ENCODE measurements around the gene GPR179. TPM values are rescaled to one million over a fixed set of nuclear protein-coding genes. Genes with fewer than 3 reads are reported as not detected.

GPR179 gene
- total RNA-seq, 1 experiment from 2014 or later: 0.17 TPM

DNA sequence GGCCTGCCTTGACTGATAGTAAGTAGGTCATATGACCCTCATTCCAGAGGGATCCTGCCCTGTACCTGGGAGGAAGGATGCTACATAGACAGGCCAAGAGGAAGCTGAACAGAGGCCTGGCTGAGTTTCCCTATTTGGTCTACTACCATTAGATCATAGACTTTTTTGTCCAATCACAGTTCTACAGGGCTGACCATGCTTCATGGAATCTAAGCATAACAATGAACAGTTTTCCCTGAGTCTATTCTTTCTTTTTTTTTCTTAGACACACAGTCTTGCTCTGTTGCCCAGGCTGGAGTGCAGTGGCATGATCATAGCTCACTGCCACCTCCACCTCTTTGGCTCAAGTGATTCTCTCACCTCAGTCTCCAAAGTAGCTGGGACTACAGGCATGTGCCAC is 3.9 kb downstream of the GPR179 start (continued):
- TF ChIP-seq, protein P1, sequence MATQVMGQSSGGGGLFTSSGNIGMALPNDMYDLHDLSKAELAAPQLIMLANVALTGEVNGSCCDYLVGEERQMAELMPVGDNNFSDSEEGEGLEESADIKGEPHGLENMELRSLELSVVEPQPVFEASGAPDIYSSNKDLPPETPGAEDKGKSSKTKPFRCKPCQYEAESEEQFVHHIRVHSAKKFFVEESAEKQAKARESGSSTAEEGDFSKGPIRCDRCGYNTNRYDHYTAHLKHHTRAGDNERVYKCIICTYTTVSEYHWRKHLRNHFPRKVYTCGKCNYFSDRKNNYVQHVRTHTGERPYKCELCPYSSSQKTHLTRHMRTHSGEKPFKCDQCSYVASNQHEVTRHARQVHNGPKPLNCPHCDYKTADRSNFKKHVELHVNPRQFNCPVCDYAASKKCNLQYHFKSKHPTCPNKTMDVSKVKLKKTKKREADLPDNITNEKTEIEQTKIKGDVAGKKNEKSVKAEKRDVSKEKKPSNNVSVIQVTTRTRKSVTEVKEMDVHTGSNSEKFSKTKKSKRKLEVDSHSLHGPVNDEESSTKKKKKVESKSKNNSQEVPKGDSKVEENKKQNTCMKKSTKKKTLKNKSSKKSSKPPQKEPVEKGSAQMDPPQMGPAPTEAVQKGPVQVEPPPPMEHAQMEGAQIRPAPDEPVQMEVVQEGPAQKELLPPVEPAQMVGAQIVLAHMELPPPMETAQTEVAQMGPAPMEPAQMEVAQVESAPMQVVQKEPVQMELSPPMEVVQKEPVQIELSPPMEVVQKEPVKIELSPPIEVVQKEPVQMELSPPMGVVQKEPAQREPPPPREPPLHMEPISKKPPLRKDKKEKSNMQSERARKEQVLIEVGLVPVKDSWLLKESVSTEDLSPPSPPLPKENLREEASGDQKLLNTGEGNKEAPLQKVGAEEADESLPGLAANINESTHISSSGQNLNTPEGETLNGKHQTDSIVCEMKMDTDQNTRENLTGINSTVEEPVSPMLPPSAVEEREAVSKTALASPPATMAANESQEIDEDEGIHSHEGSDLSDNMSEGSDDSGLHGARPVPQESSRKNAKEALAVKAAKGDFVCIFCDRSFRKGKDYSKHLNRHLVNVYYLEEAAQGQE (IDR thresholded peaks at IDR 0.05; ENCODE audit: low read depth): no peak

DNA sequence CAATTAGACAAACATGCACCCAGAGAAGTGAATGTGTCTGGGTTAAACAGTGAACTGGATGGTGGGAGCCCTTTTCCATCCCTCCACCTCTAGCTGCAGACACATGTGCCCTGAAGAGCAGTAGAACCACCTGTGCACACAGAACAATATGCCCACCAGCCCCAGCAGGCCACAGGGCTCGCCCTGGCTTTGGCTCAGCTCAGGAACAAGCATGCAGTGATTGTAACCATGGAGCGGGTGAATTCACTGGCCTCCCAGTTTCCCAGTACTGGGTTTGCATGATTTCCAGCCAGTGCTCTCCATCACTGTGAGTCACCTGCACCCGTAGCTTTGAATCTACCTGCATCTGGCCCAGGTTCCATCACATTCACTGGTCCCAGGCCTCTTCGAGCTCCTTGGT is 5.2 kb downstream of the GPR179 start:
- no peak for DNase-seq (ENCODE audit: low read depth, low spot score)
- H3K9me3 ChIP-seq (ENCODE audit: control insufficient read depth in 1 of 2, insufficient read depth in 1 of 2, low read depth in 1 of 2, low read length in 2 of 2): no peaks in the 10 kb centered on the region
- POLR2A ChIA-PET: no interaction called here
- peaks cover 5 to 7% of the 10 kb centered on the region in 2 experiments; a peak in 3 of 4 replicates for H3K4me1 ChIP-seq (ENCODE audit: control insufficient read depth in 1 of 2, insufficient read depth in 2 of 2, low read length in 2 of 2)
- TF ChIP-seq ZFX (IDR thresholded peaks at IDR 0.05) (no peak), RAD21 (IDR thresholded peaks at IDR 0.05; ENCODE audit: low read depth) (no peak), SP1 (IDR thresholded peaks at IDR 0.05; ENCODE audit: low read depth) (no peak), ZNF274 (IDR thresholded peaks at IDR 0.05; ENCODE audit: low read depth, low read length) (no peak), JUND (IDR thresholded peaks at IDR 0.05) (no peak), YY1 (IDR thresholded peaks at IDR 0.05; ENCODE audit: extremely low read depth, insufficient replicate concordance, low read depth, low read length) (no peak), TCF7L2 (IDR thresholded peaks at IDR 0.05; ENCODE audit: borderline replicate concordance, extremely low read depth, insufficient read depth, insufficient read length) (no peak), CBX3 (IDR thresholded peaks at IDR 0.05; ENCODE audit: low read depth) (no peak), CEBPB (IDR thresholded peaks at IDR 0.05; ENCODE audit: low read depth) (no peak), EZH2 (IDR thresholded peaks at IDR 0.05) (no peak), EZH2phosphoT487 (IDR thresholded peaks at IDR 0.05; ENCODE audit: borderline replicate concordance) (no peak)
- TF ChIP-seq, protein P2, sequence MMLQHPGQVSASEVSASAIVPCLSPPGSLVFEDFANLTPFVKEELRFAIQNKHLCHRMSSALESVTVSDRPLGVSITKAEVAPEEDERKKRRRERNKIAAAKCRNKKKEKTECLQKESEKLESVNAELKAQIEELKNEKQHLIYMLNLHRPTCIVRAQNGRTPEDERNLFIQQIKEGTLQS (IDR thresholded peaks at IDR 0.05): no peak
- TF ChIP-seq, protein P3, sequence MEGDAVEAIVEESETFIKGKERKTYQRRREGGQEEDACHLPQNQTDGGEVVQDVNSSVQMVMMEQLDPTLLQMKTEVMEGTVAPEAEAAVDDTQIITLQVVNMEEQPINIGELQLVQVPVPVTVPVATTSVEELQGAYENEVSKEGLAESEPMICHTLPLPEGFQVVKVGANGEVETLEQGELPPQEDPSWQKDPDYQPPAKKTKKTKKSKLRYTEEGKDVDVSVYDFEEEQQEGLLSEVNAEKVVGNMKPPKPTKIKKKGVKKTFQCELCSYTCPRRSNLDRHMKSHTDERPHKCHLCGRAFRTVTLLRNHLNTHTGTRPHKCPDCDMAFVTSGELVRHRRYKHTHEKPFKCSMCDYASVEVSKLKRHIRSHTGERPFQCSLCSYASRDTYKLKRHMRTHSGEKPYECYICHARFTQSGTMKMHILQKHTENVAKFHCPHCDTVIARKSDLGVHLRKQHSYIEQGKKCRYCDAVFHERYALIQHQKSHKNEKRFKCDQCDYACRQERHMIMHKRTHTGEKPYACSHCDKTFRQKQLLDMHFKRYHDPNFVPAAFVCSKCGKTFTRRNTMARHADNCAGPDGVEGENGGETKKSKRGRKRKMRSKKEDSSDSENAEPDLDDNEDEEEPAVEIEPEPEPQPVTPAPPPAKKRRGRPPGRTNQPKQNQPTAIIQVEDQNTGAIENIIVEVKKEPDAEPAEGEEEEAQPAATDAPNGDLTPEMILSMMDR (IDR thresholded peaks at IDR 0.05 in 2 of 3, conservative IDR thresholded peaks at IDR 0.05 in 1 of 3; ENCODE audit: borderline replicate concordance in 1 of 3, insufficient read depth in 1 of 3, low read depth in 2 of 3, low read length in 2 of 3): no peak
- TF ChIP-seq, protein P4, sequence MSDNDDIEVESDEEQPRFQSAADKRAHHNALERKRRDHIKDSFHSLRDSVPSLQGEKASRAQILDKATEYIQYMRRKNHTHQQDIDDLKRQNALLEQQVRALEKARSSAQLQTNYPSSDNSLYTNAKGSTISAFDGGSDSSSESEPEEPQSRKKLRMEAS (IDR thresholded peaks at IDR 0.05): no peak
- H3K4me3 ChIP-seq (replicated peaks in 1 of 2; ENCODE audit: low read depth in 1 of 2, low read length in 2 of 2): no peak overlapping the region
- CTCF ChIA-PET: no interaction called here
- no peak for ATAC-seq
- no peaks in the 10 kb centered on the region for H4K20me1 ChIP-seq (ENCODE audit: insufficient read depth)
- no peaks in the 10 kb centered on the region for H3K36me3 ChIP-seq (ENCODE audit: control insufficient read depth in 1 of 2, insufficient read depth in 2 of 2, low read length in 2 of 2)
- no peak overlapping the region for H2AFZ ChIP-seq (ENCODE audit: low read depth, low read length, poor library complexity, severe bottlenecking)
- H3K9me2 ChIP-seq (ENCODE audit: insufficient read depth): no peaks in the 10 kb centered on the region
- no peaks in the 10 kb centered on the region for H3K27me3 ChIP-seq (ENCODE audit: insufficient read depth, low read length)
- BruUV-seq (replicated peaks): no TSS peak
- H3K4me2 ChIP-seq (ENCODE audit: low read length): no peak overlapping the region
- intact Hi-C loops (cut with micrococcal nuclease): no loop called here
- no peak overlapping the region for H3K9ac ChIP-seq (ENCODE audit: low read length)
- RAD21 ChIA-PET (ENCODE audit: low non-redundant PET in 1 of 2, low total read pairs in 2 of 2, uncharacterized antibody in 2 of 2, unreplicated experiment in 2 of 2): no interaction called here
- no peak overlapping the region for H3K27ac ChIP-seq (ENCODE audit: low read depth, low read length)
- no peaks in the 10 kb centered on the region for H3K79me2 ChIP-seq (ENCODE audit: insufficient read depth, low read length)

Data from HCT116 (cell line).